ENCODE data around the gene NR2F1-AS1. TPM values are rescaled to one million over a fixed set of nuclear protein-coding genes. Genes with fewer than 3 reads are reported as not detected.

The NR2F1-AS1 gene
- polyA plus RNA-seq, 1 experiment, result 29.9 TPM

DNA sequence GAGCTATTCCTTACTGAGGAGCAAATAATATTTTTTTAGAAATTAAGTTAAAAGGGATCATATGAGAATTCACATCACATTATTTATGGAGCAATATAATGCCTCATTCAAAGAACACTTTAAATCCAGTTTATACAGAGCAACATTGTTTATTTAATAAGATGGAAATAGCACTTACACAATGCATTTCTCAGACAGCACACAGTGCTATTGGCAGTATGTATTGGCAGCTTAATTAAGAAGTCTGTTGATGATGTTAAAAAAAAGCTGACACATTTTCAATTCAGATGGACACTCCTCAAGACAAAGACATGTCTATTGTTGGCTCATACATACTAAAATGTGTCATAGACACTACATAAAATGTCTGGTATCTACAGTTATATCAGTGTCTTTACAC, 171.3 kb downstream of the NR2F1-AS1 start:
- ChIA-PET CTCF (interaction anchor here (1.2 kb wide), 1 partner anchor 9 kb away, joined by 4 read pairs; no protein-coding TSS in a partner anchor), POLR2A (no interaction called here)
- no peaks in the 10 kb centered on the region for H3K27me3 ChIP-seq (ENCODE audit: control insufficient read depth, insufficient read depth, low read length)
- TF ChIP-seq, protein P1, sequence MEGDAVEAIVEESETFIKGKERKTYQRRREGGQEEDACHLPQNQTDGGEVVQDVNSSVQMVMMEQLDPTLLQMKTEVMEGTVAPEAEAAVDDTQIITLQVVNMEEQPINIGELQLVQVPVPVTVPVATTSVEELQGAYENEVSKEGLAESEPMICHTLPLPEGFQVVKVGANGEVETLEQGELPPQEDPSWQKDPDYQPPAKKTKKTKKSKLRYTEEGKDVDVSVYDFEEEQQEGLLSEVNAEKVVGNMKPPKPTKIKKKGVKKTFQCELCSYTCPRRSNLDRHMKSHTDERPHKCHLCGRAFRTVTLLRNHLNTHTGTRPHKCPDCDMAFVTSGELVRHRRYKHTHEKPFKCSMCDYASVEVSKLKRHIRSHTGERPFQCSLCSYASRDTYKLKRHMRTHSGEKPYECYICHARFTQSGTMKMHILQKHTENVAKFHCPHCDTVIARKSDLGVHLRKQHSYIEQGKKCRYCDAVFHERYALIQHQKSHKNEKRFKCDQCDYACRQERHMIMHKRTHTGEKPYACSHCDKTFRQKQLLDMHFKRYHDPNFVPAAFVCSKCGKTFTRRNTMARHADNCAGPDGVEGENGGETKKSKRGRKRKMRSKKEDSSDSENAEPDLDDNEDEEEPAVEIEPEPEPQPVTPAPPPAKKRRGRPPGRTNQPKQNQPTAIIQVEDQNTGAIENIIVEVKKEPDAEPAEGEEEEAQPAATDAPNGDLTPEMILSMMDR (IDR thresholded peaks at IDR 0.05; ENCODE audit: low read depth, low read length), result no peak
- DNase-seq (ENCODE audit: low read depth, low spot score), result no peak
- H3K4me3 ChIP-seq (ENCODE audit: low read depth, low read length), result no peak overlapping the region
- H3K27ac ChIP-seq (ENCODE audit: low read depth, low read length), result no peak overlapping the region
- no peaks in the 10 kb centered on the region for H3K9me3 ChIP-seq (ENCODE audit: control insufficient read depth, insufficient read depth, low read length)

DNA sequence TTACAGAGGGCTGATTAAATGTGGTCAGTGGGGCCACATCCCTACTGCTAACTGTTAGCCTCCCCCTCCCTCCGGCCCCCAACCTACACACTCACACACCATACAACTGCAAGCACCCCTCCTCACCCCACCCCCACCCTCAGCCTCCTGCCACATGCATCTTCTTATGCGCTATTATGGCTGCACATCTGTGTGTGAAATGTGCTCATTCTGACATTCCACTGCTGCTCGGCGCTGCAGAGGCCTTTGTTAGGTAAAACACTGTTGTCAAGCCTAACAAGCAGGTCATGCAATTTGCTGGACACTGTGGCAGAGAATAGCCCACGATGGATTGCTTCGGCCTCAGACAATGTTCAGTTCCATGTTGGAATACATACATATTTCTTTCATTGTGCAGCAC, 173.6 kb downstream of the NR2F1-AS1 start:
- TF ChIP-seq, protein P1 (IDR thresholded peaks at IDR 0.05; ENCODE audit: low read depth, low read length), result no peak
- no peaks in the 10 kb centered on the region for H3K9me3 ChIP-seq (ENCODE audit: control insufficient read depth, insufficient read depth, low read length)
- no peak overlapping the region for H3K27ac ChIP-seq (ENCODE audit: low read depth, low read length)
- ChIA-PET CTCF (no interaction called here), POLR2A (no interaction called here)
- H3K27me3 ChIP-seq (ENCODE audit: control insufficient read depth, insufficient read depth, low read length), result no peaks in the 10 kb centered on the region
- DNase-seq (ENCODE audit: low read depth, low spot score), result no peak
- no peak overlapping the region for H3K4me3 ChIP-seq (ENCODE audit: low read depth, low read length)

DNA sequence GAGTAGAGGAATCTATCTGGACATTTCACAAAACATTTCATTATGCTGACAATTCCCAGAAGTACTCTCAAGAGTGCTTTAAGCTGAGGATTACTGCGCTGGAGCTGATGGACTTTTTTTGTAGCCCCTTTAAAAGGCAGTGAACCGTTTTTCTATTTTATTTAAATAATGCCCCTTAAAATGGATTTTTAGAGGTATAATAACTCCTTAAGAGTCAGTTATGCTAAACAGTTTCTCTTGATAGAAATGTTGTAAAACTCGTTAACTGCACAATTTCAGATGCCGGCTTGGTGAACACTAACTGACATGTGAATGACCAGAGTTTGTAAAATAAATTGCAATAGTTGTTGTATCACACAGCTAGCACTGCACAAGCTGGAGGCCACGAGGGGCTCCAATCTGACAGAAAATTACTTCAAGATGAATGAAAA, 174.0 kb downstream of the NR2F1-AS1 start:
- no peaks in the 10 kb centered on the region for H3K27me3 ChIP-seq (ENCODE audit: control insufficient read depth, insufficient read depth, low read length)
- no peak overlapping the region for H3K27ac ChIP-seq (ENCODE audit: low read depth, low read length)
- ChIA-PET POLR2A (no interaction called here), CTCF (no interaction called here)
- DNase-seq (ENCODE audit: low read depth, low spot score), result no peak
- no peaks in the 10 kb centered on the region for H3K9me3 ChIP-seq (ENCODE audit: control insufficient read depth, insufficient read depth, low read length)
- H3K4me3 ChIP-seq (ENCODE audit: low read depth, low read length), result no peak overlapping the region
- TF ChIP-seq, protein P1 (IDR thresholded peaks at IDR 0.05; ENCODE audit: low read depth, low read length), result no peak

DNA sequence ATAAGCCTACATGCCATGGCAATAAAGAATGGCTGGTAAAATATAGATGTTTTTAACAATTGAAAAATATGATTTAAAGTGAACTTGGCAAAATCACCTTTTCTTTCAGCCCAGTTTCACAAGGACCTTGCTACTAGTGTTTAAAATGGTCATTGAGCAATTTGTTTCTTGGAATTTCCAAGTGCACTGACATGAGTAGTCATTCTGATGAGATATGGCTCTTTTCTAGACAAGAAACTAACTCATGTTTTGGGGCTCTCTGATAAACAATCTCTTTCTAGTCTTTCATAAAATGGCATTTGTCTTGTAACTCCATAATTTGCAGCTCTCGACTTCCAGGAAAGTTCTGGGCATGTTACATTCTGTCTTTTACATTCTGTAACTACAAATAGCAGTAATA, 176.8 kb downstream of the NR2F1-AS1 start:
- Histone ChIP-seq H3K27me3 (ENCODE audit: control insufficient read depth, insufficient read depth, low read length) (no peaks in the 10 kb centered on the region), H3K4me3 (ENCODE audit: low read depth, low read length) (no peak overlapping the region), H3K27ac (ENCODE audit: low read depth, low read length) (no peak overlapping the region), H3K9me3 (ENCODE audit: control insufficient read depth, insufficient read depth, low read length) (no peaks in the 10 kb centered on the region)
- TF ChIP-seq, protein P1 (IDR thresholded peaks at IDR 0.05; ENCODE audit: low read depth, low read length), result no peak
- CTCF ChIA-PET, result interaction anchor here (1.0 kb wide), 1 partner anchor 11 kb away, joined by 3 read pairs; no protein-coding TSS in a partner anchor
- DNase-seq (ENCODE audit: low read depth, low spot score), result no peak
- POLR2A ChIA-PET, result no interaction called here

DNA sequence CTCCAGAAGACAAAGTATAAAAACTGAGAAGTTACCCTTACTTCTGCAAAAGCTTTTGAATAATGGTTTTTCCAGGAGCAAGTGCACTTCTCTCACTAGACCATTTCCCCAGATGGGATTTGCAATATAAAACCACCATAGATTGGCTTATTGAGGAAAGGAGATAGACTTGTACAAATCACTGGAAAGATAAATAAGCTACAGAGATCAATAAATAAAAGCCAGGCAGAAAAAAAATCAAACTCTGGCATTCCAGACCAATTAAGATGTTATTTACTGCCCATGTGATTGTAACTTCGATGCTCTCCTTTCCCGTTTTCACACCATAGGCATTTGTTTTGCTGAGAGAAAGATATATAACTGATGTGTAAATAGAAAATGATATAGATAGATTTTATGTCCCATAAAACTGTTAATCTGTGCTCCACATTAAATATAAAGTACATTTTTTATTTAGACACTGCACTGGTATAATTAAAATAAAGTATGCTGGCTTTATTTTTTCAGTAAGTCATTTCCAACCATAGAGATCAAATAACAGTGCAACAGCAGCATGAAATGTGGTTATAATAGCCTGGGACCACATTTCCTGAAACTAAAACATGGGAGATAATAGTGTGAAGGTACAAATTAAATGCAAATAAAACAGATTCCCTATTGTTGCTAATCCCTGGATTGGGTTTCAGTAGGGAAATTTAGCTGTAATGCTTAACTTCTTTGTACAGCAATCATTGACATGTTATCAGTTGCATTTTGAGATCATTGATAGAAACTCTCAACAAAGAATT, 177.7 kb downstream of the NR2F1-AS1 start:
- H3K27ac ChIP-seq (ENCODE audit: low read depth, low read length), result no peak overlapping the region
- H3K9me3 ChIP-seq (ENCODE audit: control insufficient read depth, insufficient read depth, low read length), result no peaks in the 10 kb centered on the region
- DNase-seq (ENCODE audit: low read depth, low spot score), result no peak
- POLR2A ChIA-PET, result interaction anchor here (0.6 kb wide), 1 partner anchor 179 kb away, joined by 5 read pairs; no protein-coding TSS in a partner anchor
- TF ChIP-seq, protein P1 (IDR thresholded peaks at IDR 0.05; ENCODE audit: low read depth, low read length), result no peak
- no peak overlapping the region for H3K4me3 ChIP-seq (ENCODE audit: low read depth, low read length)
- CTCF ChIA-PET, result no interaction called here
- no peaks in the 10 kb centered on the region for H3K27me3 ChIP-seq (ENCODE audit: control insufficient read depth, insufficient read depth, low read length)
